ENCODE results near the gene SNRPA1.
"Not testable (repeated sequence)": the region's sequence is repeated elsewhere in the genome, so short reads cannot be mapped to it uniquely, and the experiment has no call there.

SNRPA1 gene

GRCh38 chr15:101295607-101296161 lies 636 bp upstream of the SNRPA1 start:
- no peak for DNase-seq (ENCODE audit: low read depth)

DNA sequence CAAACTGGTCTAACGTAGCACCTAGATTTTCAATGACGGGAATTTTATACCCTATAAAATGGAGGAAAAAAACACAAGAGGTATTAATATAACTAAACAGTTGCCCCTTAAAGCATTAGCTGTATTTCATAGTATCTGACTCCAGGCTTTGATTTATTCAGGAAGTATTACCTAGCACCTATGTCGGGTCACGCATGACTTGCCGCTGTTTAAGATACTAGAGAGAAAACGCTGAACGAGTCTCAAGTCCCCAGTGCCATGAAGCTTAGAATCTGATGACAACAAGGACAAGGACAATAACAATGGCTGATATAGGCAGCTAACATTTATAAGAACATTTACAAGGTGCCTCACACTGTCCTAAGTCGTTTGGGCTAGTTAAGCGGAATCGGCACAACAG lies 1.9 kb downstream of the SNRPA1 start:
- no peak for DNase-seq (ENCODE audit: low read depth)

DNA sequence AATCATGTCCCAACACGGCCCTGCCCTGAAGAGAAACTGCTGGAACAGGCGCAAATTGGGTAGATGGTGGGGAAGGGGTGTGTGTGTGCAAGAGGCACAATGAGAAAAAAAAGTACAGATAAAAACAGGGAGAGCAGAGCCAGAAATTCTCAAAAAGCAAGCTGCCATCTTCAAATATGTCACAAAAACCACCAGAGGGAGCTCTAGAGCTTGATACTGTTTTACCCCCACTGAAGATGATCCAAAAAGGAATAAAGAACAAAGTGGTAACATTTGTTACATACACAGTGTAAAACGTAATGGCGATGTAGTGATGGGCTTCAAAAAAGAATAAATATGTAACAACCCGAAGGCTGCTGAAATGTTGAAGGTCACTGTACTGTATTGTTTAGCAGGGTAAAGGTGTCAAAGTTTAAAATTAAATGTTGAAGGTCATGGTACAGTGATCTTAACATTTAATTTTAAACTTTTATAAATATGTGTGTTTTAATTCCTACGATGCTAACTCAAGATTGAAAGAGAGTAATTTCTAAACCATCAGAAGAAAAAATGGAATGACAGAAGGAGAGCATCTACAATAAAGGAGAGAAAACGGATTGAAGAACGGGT lies 6.0 kb downstream of the SNRPA1 start:
- DNase-seq (ENCODE audit: low read depth) = no peak

GRCh38 chr15:101287342-101287741 lies 7.7 kb downstream of the SNRPA1 start:
- DNase-seq (ENCODE audit: low read depth) = not testable (repeated sequence)

DNA sequence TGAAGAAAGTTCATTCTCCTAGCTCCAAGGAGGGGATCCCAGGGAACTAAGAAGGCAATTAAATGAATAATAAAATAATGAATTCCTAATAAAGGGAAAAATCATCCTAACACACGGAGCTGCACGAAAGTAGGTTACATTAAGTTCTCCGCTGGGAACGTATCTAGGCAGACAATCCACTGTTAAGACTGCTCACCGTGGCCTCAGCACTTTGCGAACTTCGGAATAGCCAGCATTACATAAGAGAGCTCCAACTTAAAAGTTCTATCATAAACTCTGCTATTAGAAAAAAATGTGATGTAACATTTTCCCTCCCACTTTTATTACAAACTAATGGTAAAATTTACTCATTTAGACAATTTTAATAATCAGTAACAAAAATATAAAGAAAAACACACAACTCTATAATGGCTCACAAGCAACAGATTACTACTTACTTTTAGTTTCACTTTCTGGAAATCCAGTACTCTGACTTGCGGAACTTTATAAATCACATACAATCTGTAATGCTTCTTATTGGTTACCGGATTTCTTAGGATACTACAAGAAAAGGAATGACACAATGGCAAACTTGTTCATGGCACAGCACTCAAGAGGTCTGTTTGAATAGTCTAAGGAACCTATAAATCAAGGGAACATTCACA lies 8.5 kb downstream of the SNRPA1 start:
- DNase-seq (ENCODE audit: low read depth) = no peak

GRCh38 chr15:101283931-101284330 lies 11.1 kb downstream of the SNRPA1 start:
- DNase-seq (ENCODE audit: low read depth) = no peak

GRCh38 chr15:101280007-101280406 lies 15.0 kb downstream of the SNRPA1 start:
- DNase-seq (ENCODE audit: low read depth) = no peak

DNA sequence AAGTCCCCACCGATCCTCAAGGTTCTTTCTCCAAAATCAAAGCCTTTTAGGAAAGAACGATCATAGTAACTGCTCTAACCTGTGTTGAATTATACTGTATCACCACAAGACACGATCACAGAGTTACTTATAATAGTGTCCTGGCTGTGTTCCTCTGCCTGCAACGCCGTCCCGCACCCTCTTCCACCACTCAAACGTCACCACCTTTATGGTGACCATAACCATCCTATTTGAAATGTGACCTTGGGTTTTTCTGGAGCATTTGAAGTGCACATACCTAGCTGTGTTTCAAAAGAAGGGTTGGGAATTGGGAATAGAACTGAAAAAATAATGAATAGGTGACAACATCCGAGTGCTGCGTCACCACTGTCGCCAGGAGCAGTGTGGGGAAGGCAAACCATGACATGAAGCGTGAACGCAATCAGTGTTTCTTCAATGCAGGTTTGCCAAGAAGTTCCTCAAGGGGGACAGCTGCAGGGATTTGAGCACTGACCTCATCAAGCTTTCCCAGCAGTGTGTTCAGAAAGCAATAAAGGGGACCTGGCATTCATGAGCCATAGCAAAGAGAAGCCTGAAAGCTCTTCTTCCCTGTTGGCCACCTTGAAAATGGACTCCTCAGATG lies 17.0 kb downstream of the SNRPA1 start:
- no peak for DNase-seq (ENCODE audit: low read depth)

DNA sequence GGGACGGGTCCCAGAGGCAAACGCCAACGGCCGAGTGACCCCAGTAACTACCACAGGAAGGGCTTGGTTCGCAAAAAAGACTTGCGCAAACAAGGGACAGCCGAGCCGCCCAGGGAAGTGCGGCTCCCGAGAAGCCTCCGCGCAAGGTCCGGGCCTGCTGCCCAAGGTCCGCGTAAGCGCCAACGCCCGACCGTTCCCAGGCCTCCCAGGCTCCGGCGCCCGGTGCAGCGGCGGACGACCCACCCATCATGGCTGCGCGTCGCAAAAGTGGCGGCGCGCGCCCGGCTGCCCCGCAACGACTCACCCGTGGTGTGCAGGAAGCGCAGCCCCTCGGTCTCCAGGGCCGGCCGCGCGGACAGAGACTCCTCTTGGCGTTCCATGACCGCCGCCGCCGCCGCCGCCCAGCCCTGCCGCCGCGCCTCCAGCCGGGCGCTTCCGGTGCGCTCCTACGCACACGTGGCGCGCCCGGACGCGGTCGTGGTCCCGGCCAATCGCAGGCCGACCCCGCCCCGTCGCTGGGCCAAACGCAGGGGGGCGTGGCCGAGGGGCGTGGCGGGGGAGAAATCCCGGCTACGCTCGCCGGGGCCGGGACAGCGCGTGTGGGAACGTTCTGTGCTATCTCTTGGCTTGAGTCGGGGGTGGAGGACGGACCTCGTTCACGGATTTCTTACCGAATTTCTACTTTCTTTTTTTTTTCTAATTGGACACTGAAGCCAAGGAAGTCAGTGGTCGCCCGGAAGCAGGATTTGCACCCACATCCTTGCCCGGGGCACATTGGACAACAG lies 17.8 kb downstream of the SNRPA1 start, which contains the start of gene SELENOS:
Gene SELENOS (minus strand): TSS at position 448 of the 785 bp plus-strand sequence. CDS start 68 bp downstream, at position 380.
- DNase-seq (ENCODE audit: low read depth) = peak; percentile 79

GRCh38 chr15:101276501-101277037 lies 18.5 kb downstream of the SNRPA1 start:
- no peak for DNase-seq (ENCODE audit: low read depth)

DNA sequence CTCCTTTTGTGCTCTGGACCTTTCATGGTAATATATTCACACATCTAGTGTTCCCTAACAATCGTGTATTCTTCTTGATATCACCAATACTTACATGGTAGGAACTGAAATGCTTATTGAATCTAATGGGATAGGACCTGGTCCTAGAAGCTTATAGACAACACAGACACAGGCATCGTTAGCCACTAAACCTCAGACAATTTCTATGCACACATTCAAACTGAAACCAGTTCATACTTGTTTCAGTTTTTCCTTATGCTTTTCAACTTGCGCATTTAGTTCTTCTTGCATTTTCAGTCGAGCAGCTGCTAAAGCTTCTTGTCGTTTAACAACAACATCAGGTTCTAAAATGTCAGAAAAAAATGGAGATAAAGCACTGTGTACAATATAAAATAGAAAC lies 20.0 kb downstream of the SNRPA1 start:
- no peak for DNase-seq (ENCODE audit: low read depth)

DNA sequence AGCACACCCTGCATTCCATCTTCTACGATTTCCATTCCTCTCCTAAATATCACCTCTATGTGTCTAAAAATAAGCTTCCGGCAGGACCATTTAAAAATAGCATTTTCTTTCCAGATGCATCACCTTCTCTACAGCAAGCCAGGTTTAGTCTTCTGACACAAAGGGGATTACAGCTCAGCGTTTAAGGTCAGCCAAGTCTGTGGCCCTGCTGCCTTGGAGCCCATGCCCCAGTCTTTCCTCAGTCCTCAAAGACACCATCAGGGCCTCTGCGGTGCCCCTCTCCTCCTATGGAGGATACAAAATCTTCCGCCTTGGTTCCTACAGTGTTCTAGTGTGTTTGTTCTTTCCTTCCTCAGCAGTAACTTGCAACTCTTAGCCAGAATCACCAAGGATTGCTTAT lies 21.5 kb downstream of the SNRPA1 start:
- no peak for DNase-seq (ENCODE audit: low read depth)

- no peak for DNase-seq (ENCODE audit: low read depth)
Observed at GRCh38 chr15:101272584-101272983, 22.5 kb downstream of the SNRPA1 start.

DNA sequence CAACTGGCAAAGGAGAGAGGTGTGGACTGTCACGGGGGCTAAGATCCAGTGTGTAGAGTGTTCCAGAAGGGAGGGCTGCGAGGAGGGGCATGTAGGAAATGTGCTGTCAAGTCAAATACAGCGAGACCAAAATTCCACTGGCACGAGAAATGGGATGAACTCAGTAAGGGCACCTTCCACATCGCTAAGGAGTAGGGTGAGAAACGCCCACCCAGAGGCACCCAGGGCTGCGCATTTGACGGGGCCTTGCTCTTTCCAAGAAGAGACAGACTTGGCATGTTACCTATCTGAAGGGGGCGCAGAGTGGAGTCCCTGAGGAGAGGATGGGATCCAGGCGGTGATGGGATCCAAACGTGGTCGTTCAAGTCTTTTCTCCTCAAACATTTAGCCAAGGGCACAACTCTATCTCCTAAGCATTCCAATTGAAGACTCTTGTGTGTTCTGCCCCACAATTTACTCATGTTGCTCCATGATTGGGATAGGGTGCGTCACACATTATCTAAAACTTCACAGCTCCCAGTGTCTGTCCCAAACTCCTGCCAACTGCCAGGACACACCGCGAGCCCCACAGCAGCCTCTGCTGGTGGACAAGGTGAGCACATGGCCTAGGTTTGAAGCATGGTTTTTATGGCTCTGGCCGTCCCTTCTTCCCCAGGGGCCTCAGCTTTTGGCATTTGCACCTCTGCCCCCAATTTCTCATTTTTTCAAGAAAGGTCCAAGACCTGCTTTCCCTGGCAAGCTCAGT lies 25.4 kb downstream of the SNRPA1 start:
- no peak for DNase-seq (ENCODE audit: low read depth)

- no peak for DNase-seq (ENCODE audit: low read depth)
Observed at GRCh38 chr15:101267320-101268104, 27.5 kb downstream of the SNRPA1 start.

DNA sequence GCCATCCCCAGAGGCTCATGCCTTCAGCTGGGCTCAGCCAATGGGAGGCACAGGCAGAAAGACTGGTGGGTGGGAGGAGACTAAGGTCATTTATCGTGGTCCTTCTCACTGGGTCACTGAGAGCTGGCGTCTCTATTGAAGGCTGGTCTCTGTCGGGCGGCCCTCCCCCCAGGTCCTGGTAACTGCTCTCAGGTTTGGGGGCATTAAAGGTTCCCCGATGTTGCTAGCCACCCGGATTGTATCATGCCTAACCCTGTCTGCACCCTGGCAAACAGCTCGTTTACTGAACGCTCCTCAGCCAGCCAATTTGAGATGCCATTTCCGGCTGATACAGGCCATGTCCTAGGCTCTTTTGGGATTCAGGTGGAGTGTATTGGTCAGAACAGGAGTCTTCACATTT lies 28.3 kb downstream of the SNRPA1 start:
- DNase-seq (ENCODE audit: low read depth) = no peak

GRCh38 chr15:101266034-101266433 lies 29.0 kb downstream of the SNRPA1 start:
- no peak for DNase-seq (ENCODE audit: low read depth)

DNA sequence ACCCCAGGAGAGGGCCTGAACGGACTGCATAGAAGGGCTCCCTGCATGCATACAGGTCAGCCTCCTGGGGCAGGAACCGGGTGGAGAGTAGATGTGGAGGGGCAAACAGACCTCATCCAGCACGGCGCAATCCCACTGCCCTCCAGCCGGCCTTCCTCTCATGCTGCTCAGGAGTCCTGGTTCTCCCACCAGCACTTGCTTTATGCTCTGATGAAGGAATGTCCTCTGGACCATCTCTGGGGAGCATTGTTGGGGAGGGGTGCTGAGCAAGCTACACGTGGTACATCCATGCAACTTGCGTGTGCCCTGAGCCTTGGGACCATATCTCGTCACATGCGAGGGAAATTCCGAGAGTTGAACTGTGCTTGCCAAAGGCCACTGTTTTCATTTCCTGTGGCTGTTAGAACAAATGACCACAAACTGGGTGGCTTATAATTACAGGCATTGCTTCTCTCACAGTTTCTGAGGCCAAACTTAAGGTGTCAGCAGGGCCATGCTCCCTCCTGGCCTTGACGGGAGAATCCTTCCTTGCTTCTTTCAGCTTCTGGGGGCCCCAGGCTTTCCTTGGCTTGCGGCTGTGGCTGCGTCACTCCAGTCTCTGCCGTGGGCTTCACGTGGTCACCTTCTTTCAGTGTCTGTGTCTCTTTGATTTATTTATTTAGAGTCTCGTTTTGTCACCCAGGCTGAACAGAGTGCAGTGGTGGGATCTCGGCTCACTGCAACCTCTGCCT lies 30.0 kb downstream of the SNRPA1 start:
- no peak for DNase-seq (ENCODE audit: low read depth)

GRCh38 chr15:101264011-101264410 lies 31.0 kb downstream of the SNRPA1 start:
- no peak for DNase-seq (ENCODE audit: low read depth)

GRCh38 chr15:101262551-101262950 lies 32.5 kb downstream of the SNRPA1 start:
- no peak for DNase-seq (ENCODE audit: low read depth)

All from T-helper 22 cell (primary cell).